T-helper 2 cell treated with Interferon-gamma antibody and Interleukin-4, amounts not matched to agents 5 μg/mL and 100 μg/mL, for 36 hours (primary cell): ENCODE data around the gene IL22RA1.

Experiments
- DNase-seq: peaks from one replicate; pipeline ENCODE4 v3.0.0; 2021; ENCODE audit warnings: low spot score
- H3K27ac Mint-ChIP-seq: one replicate; pipeline ENCODE4 v1.8.0; 2021; ENCODE audit warnings: mild to moderate bottlenecking, mixed read lengths
- H3K27me3 Mint-ChIP-seq: one replicate; pipeline ENCODE4 v1.8.0; 2021; ENCODE audit warnings: low read depth, mixed read lengths
- H3K36me3 Mint-ChIP-seq: one replicate; pipeline ENCODE4 v1.8.0; 2021; ENCODE audit warnings: low read depth, mixed read lengths
- H3K4me1 Mint-ChIP-seq: one replicate; pipeline ENCODE4 v1.8.0; 2021; ENCODE audit warnings: low read depth, mixed read lengths
- H3K4me3 Mint-ChIP-seq: one replicate; pipeline ENCODE4 v1.8.0; 2022; ENCODE audit warnings: mild to moderate bottlenecking, moderate library complexity, mixed read lengths
- H3K9me3 Mint-ChIP-seq: one replicate; pipeline ENCODE4 v1.8.0; 2021; ENCODE audit warnings: mixed read lengths

IL22RA1 gene

GRCh38 chr1:24109166-24109483, 33.8 kb downstream of the IL22RA1 start:
- H3K27me3 Mint-ChIP-seq, result peaks cover 11% of the 10 kb centered on the region

GRCh38 chr1:24108334-24109165, 34.4 kb downstream of the IL22RA1 start:
- H3K27me3 Mint-ChIP-seq, result peaks cover 8% of the 10 kb centered on the region
- H3K9me3 Mint-ChIP-seq, result no peaks in the 10 kb centered on the region
- H3K4me1 Mint-ChIP-seq, result peaks cover 7% of the 10 kb centered on the region
- DNase-seq, result peak; percentile 11
- H3K27ac Mint-ChIP-seq, result no peak overlapping the region
- H3K4me3 Mint-ChIP-seq, result no peak overlapping the region
- no peaks in the 10 kb centered on the region for H3K36me3 Mint-ChIP-seq

More at GRCh38 chr1:24109166-24109483, 33.8 kb downstream of the IL22RA1 start:
- peaks cover 7% of the 10 kb centered on the region for H3K4me1 Mint-ChIP-seq
- no peaks in the 10 kb centered on the region for H3K9me3 Mint-ChIP-seq
- H3K4me3 Mint-ChIP-seq, result no peak overlapping the region
- DNase-seq, result no peak
- no peak overlapping the region for H3K27ac Mint-ChIP-seq
- H3K36me3 Mint-ChIP-seq, result no peaks in the 10 kb centered on the region

- Mint-ChIP-seq H3K27me3 (peaks cover 6% of the 10 kb centered on the region), H3K27ac (peak overlapping the region; percentile 31), H3K4me1 (peaks cover 6% of the 10 kb centered on the region), H3K36me3 (no peaks in the 10 kb centered on the region), H3K9me3 (no peaks in the 10 kb centered on the region), H3K4me3 (no peak overlapping the region)
- no peak for DNase-seq
Observed at GRCh38 chr1:24107462-24108138, 35.3 kb downstream of the IL22RA1 start.

DNA sequence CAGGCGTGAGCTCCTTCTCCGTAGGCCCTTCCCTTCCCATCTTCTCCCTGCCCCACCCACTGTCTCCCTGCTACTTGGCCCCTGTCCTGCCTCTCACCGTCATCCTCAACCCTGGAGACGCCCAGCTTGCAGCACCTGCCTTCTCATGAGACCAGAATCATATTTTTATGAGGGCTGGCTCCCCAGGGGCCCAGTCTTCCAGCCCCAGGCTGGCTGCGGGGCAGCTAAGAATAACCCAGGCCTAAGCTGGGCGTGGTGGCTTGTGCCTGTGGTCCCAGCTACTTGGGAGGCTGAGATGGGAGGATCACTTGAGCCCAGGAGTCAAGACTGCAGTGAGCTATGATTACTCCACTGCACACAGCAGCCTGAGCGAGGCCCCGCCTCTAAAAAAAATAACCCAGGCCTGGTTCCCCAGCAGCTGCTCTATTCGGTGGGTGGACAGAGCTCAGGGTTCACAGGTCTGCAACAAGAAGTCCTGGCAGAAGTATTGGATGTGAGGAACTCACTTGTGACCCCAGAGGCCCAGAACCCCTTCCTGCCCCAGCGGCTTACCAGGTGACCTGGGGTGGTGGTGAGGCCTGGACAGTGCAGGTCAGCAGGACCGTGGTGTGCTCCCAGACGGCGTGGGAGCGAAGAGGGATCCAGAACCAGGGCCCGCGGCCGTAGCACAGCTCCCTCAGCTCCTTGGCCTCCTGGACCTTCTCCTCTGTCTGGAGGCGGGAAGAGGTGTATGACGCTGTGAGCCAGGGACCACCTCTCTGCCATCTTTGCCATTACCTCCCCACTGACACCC, 37.4 kb downstream of the IL22RA1 start:
- no peaks in the 10 kb centered on the region for H3K36me3 Mint-ChIP-seq
- no peaks in the 10 kb centered on the region for H3K9me3 Mint-ChIP-seq
- H3K27ac Mint-ChIP-seq, result no peak overlapping the region
- DNase-seq, result no peak
- no peaks in the 10 kb centered on the region for H3K4me1 Mint-ChIP-seq
- H3K4me3 Mint-ChIP-seq, result no peak overlapping the region
- H3K27me3 Mint-ChIP-seq, result no peaks in the 10 kb centered on the region

DNA sequence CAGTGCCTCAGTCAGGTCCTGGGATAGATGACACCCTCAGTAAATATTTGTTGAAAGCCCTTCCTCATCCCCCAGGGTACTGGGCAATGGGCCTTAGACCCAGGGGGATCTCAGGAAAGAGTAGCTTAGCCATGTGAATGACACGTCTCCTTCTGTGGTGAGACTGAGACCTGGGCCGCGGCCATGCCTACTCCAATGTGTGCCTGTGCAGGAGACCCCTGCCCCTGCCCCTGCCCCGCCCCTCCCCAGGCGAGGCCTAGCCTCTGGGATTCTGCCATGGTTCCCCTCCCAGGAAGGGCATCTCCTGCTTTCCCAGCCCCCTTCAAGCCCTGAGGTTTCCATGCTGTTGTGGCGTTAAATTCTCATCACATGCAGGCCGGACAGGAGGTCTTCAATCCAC, 38.1 kb downstream of the IL22RA1 start:
- Mint-ChIP-seq H3K9me3 (no peaks in the 10 kb centered on the region), H3K27me3 (no peaks in the 10 kb centered on the region), H3K4me3 (no peak overlapping the region), H3K27ac (no peak overlapping the region), H3K4me1 (no peaks in the 10 kb centered on the region), H3K36me3 (no peaks in the 10 kb centered on the region)
- DNase-seq, result no peak

DNA sequence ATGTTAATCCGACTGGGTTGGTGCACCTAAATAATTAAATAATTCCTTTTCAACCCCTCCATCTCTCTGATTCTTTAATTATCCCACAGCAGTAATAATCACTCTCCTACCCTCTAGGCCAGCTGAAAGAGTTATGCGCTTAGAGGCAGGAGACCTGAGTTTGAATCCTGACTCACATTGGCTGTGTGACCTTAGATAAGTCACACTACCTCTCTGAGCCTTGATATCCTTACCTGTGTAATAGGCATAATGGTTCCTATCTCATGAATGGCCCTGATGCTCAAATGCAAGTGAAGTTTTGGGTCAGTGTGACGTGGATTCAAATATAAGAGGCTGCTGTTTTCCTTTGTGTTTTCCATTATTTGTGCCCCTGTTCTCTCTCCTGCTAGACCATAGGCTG, 39.1 kb downstream of the IL22RA1 start:
- Mint-ChIP-seq H3K4me3 (no peak overlapping the region), H3K27ac (no peak overlapping the region), H3K27me3 (no peaks in the 10 kb centered on the region), H3K9me3 (no peaks in the 10 kb centered on the region), H3K36me3 (no peaks in the 10 kb centered on the region), H3K4me1 (no peaks in the 10 kb centered on the region)
- no peak for DNase-seq

DNA sequence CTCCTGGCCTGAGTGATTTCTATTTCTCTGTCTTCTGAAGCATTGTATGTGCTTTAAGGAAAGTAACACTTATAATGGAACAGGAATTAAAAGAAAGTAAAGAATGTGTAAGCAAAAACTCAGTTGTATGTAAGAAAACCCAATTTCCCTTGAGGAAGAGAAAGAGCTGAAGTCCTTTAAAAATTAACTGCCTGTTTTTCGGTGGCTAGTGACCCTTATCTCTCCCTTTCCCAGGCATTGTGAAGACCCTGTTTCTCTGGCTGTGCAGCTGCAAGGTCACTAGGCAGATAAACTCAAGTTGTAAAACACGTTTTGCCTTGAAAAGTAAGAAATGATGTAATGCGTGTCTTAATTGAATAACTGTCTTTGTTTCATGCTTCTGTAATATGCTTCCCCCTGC, 39.5 kb downstream of the IL22RA1 start:
- DNase-seq, result no peak
- Mint-ChIP-seq H3K4me1 (no peaks in the 10 kb centered on the region), H3K4me3 (no peak overlapping the region), H3K27ac (no peak overlapping the region), H3K36me3 (no peaks in the 10 kb centered on the region), H3K9me3 (no peaks in the 10 kb centered on the region), H3K27me3 (no peaks in the 10 kb centered on the region)

DNA sequence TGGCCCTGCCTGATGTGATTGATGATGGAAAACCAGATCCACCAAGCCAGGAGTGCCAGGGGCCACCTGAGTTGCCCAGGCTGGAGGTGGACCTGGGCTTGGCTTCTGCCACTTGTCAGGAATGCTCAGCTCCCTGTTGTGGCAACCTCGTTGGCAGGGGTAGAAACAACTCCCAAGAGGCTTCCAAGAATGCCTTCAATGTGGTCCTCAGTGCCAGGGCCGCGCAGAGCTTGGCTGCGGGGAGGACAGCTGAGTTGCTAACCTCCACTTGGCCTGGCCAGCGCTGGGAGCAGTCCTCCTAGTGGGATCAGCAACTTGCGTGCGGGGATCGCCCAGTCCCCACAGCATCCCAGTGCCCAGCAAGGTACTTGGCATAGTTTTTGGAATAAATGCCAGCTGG, 40.0 kb downstream of the IL22RA1 start:
- Mint-ChIP-seq H3K4me1 (no peaks in the 10 kb centered on the region), H3K36me3 (no peaks in the 10 kb centered on the region), H3K4me3 (no peak overlapping the region), H3K9me3 (no peaks in the 10 kb centered on the region), H3K27ac (no peak overlapping the region), H3K27me3 (no peaks in the 10 kb centered on the region)
- DNase-seq, result no peak

DNA sequence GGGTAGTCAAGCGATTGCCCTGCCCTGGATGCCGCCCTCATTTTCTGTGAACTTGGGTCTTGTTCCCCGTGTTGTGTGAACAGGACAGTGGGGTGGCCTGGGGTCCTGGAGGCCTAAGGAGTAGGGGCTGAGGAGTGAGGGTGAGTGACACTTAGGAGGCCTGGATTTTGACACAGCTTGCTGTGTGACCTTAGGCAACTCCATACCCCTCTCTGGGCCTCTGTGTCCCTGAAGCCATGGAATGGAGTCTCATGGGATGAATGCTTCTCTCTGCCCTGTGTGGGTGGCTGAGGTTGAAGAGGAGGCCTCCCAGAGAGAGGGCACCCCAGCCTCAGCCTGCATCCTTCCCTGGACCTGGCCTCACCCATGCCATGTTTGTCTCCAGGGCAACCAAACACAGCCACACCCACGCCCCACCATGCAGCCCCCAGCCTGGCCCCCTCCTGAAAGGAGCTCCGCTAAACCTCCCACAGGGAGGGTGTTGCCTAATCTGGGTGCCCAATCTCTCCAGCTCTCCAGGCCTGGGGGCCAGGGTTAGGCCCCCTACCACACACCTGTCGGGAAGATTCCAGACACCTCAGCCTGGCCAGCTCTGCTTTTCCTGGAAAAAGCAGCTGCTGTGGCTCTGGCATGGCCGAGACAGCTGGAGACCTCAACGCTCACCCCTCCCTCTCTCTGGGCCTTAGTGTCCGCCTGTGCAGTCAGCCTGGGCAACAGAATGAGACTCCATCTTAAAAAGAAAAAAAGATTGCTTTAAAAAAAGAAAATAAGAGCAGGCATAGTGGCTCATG, 40.9 kb downstream of the IL22RA1 start:
- DNase-seq, result no peak
- H3K27ac Mint-ChIP-seq, result no peak overlapping the region
- no peaks in the 10 kb centered on the region for H3K4me1 Mint-ChIP-seq
- H3K4me3 Mint-ChIP-seq, result no peak overlapping the region
- no peaks in the 10 kb centered on the region for H3K9me3 Mint-ChIP-seq
- H3K27me3 Mint-ChIP-seq, result no peaks in the 10 kb centered on the region
- no peaks in the 10 kb centered on the region for H3K36me3 Mint-ChIP-seq

DNA sequence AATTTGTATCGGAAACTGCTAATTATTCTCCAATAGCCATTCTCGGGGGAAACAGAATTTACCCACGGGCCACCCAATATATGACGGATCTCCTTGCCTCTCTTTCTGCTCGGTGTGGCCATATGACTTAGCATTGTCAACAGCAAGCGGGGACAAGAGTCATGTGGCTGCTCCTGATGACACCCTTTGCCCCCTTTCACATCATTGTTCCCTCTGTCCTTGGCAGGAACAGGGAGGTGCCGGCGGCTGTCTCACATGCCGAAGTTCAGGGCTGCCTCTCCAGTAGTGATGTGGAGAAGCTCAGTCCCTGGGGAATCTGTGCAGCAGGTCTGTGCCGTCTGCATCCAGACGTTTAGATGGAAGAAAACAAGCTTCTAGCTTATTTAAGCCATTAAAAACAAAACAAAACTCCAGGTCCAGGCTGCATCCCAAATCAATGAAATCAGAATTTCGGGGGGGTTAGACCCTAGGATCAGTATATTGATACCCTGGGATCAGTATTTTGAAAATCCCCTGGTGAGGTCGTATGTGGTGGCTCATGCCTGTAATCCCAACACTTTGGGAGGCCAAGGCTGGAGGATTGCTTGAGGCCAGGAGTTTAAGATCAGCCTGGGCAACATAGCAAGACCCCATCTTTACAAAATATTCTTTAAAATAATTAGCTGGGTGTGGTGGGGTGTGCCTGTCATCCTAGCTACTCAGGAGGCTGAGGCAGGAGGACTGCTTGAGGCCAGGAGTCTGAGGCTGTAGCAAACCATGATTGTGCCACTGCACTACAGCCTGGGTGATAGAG, 41.8 kb downstream of the IL22RA1 start:
- no peak overlapping the region for H3K27ac Mint-ChIP-seq
- no peaks in the 10 kb centered on the region for H3K27me3 Mint-ChIP-seq
- DNase-seq, result no peak
- H3K4me3 Mint-ChIP-seq, result no peak overlapping the region
- no peaks in the 10 kb centered on the region for H3K4me1 Mint-ChIP-seq
- H3K36me3 Mint-ChIP-seq, result no peaks in the 10 kb centered on the region
- H3K9me3 Mint-ChIP-seq, result no peaks in the 10 kb centered on the region

DNA sequence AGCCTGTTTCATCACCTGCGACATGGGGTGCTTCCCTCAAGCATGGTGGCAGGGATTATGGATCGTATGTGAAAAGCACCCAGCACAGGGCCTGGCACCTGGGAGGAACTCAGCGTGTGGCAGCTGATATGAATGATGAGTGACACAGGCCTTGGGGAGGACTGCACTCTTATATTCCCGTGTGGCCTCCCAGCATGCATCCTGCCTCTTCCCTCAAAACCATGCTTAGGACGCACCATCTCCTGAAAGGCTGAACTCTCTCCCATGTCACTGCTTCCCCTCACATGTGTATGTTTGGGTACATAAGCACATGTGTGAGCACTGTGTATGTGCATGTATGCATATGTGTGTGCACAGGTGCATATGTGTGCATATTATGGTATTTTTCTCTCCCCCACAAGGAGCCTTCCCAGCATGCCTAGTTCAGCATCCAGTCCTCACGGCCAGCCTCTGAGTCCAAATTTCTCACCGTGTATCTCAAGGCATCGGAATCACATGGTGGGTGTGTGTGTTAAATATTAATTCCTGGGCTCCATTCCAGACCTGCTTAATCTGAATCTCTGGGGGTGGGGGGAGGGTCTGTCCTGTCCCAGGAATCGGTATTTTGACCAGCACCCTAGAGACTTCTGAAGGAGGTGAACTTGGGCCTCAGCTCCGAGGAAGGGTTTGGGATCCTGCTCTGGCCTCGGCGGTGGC, 43.8 kb downstream of the IL22RA1 start:
- no peaks in the 10 kb centered on the region for H3K27me3 Mint-ChIP-seq
- H3K4me1 Mint-ChIP-seq, result no peaks in the 10 kb centered on the region
- no peaks in the 10 kb centered on the region for H3K9me3 Mint-ChIP-seq

DNA sequence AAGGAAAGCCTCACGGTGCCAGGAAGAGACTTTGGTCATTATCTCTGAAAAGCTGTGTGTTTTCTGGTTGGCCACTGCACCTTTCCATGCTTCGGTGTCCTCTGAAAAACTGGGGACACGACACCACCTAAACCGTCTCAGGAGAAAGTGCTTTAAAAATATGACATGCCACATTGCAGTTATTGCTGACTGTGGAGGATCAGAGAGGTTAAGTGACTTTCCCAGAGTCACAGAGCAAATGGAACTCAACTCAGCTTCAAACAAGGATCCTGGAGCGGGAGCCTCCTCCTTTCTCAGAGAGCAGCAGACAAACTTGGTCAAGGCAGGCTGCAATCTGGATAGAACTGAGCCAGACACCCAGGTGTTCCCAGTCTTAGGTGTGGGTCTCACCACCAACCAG, 44.8 kb downstream of the IL22RA1 start:
- H3K4me1 Mint-ChIP-seq, result no peaks in the 10 kb centered on the region
- no peak for DNase-seq

More for the DNA sequence above, 43.8 kb downstream of the IL22RA1 start:
- Mint-ChIP-seq H3K4me3 (no peak overlapping the region), H3K27ac (no peak overlapping the region), H3K36me3 (no peaks in the 10 kb centered on the region)
- no peak for DNase-seq

More for the DNA sequence above, 44.8 kb downstream of the IL22RA1 start:
- Mint-ChIP-seq H3K27ac (no peak overlapping the region), H3K27me3 (no peaks in the 10 kb centered on the region), H3K36me3 (no peaks in the 10 kb centered on the region), H3K9me3 (no peaks in the 10 kb centered on the region), H3K4me3 (no peak overlapping the region)
